HEK293T (cell line): ENCODE results near the gene TTC7B.

ENCODE experiments used
- CTCF ChIA-PET: fragments of 350-600 bp; formaldehyde crosslinking; extraction: SDS; loops from one replicate; lab custom pipeline; 2021; ENCODE audit warnings: antibody characterized with exemption, inconsistent platforms; lab: Yijun Ruan, JAX
- POLR2A ChIA-PET: fragments of 350-600 bp; formaldehyde crosslinking; extraction: SDS; loops from one replicate; lab custom pipeline; 2020; ENCODE audit warnings: antibody characterized with exemption, inconsistent platforms; lab: Yijun Ruan, JAX
- DNase-seq: peaks from one replicate; pipeline ENCODE4 v3.0.0; 2012; ENCODE audit warnings: mixed read lengths; ENCODE audit errors: extremely low spot score
- ARNT ChIP-seq: fragments of 450-650 bp; IDR thresholded peaks from 2 replicates; pipeline ENCODE4 v1.6.1; 2017; ENCODE audit warnings: mild to moderate bottlenecking
- BHLHE40 ChIP-seq: fragments of 450-650 bp; IDR thresholded peaks from 2 replicates; pipeline ENCODE4 v1.6.1; 2016; ENCODE audit warnings: mild to moderate bottlenecking, moderate library complexity, borderline replicate concordance
- CTBP1 ChIP-seq: fragments of 450-650 bp; IDR thresholded peaks from 2 replicates; pipeline ENCODE4 v1.6.1; 2016; ENCODE audit warnings: borderline replicate concordance
- ELF4 ChIP-seq: fragments of 450-650 bp; IDR thresholded peaks from 2 replicates; pipeline ENCODE4 v1.6.1; 2017; ENCODE audit warnings: antibody characterized with exemption
- FOXA1 ChIP-seq: fragments of 450-650 bp; IDR thresholded peaks from 2 replicates; pipeline ENCODE4 v1.6.1; 2016; ENCODE audit warnings: mild to moderate bottlenecking
- FOXK2 ChIP-seq: fragments of 450-650 bp; IDR thresholded peaks from 2 replicates; pipeline ENCODE4 v1.6.1; 2016; ENCODE audit warnings: mild to moderate bottlenecking
- FOXM1 ChIP-seq: fragments of 450-650 bp; IDR thresholded peaks from 2 replicates; pipeline ENCODE4 v1.6.1; 2017; ENCODE audit warnings: mild to moderate bottlenecking, borderline replicate concordance
- HDGF ChIP-seq: fragments of 450-650 bp; IDR thresholded peaks from 2 replicates; pipeline ENCODE4 v1.6.1; 2017; ENCODE audit warnings: antibody characterized with exemption, borderline replicate concordance
- L3MBTL2 ChIP-seq: fragments of 450-650 bp; conservative IDR thresholded peaks from 2 replicates; pipeline ENCODE4 v1.6.1; 2016; ENCODE audit warnings: mild to moderate bottlenecking
- LEF1 ChIP-seq: fragments of 450-650 bp; IDR thresholded peaks from 2 replicates; pipeline ENCODE4 v1.6.1; 2017; ENCODE audit warnings: mild to moderate bottlenecking, borderline replicate concordance
- NFRKB ChIP-seq: fragments of 450-650 bp; IDR thresholded peaks from 2 replicates; pipeline ENCODE4 v1.6.1; 2016; ENCODE audit warnings: mild to moderate bottlenecking, moderate library complexity
- PKNOX1 ChIP-seq: fragments of 450-650 bp; IDR thresholded peaks from 2 replicates; pipeline ENCODE4 v1.6.1; 2016
- SP1 ChIP-seq: fragments of 450-650 bp; IDR thresholded peaks from 2 replicates; pipeline ENCODE4 v1.6.1; 2017
- SUZ12 ChIP-seq: fragments of 450-650 bp; IDR thresholded peaks from 2 replicates; pipeline ENCODE4 v1.6.1; 2016; ENCODE audit warnings: mild to moderate bottlenecking
- TARDBP ChIP-seq: fragments of 450-650 bp; IDR thresholded peaks from 2 replicates; pipeline ENCODE4 v1.6.1; 2016
- ZNF384 ChIP-seq: fragments of 450-650 bp; IDR thresholded peaks from 2 replicates; pipeline ENCODE4 v1.6.1; 2016

The TTC7B gene

GRCh38 chr14:90693413-90693812 is 122.8 kb downstream of the TTC7B start:
- TF ChIP-seq TARDBP, result no peak
- TF ChIP-seq L3MBTL2, result no peak
- no peak for TF ChIP-seq ARNT
- no peak for TF ChIP-seq CTBP1
- no peak for TF ChIP-seq ELF4
- TF ChIP-seq NFRKB, result no peak
- TF ChIP-seq HDGF, result no peak
- TF ChIP-seq FOXK2, result no peak
- no peak for TF ChIP-seq FOXM1
- CTCF ChIA-PET, result no interaction called here
- POLR2A ChIA-PET, result no interaction called here
- no peak for DNase-seq

GRCh38 chr14:90692826-90693225 is 123.4 kb downstream of the TTC7B start:
- ChIA-PET POLR2A (no interaction called here), CTCF (no interaction called here)
- TF ChIP-seq ARNT (no peak), BHLHE40 (no peak), FOXA1 (no peak), FOXM1 (no peak), CTBP1 (no peak), SUZ12 (no peak), PKNOX1 (no peak), L3MBTL2 (no peak), ZNF384 (no peak), TARDBP (no peak), FOXK2 (no peak), SP1 (no peak), ELF4 (no peak), HDGF (no peak), NFRKB (no peak), LEF1 (no peak)
- DNase-seq, result no peak

- POLR2A ChIA-PET, result no interaction called here
- no peak for DNase-seq
- TF ChIP-seq BHLHE40 (no peak), TARDBP (no peak)
- CTCF ChIA-PET, result no interaction called here
Observed at GRCh38 chr14:90692061-90692460, 124.2 kb downstream of the TTC7B start.

DNA sequence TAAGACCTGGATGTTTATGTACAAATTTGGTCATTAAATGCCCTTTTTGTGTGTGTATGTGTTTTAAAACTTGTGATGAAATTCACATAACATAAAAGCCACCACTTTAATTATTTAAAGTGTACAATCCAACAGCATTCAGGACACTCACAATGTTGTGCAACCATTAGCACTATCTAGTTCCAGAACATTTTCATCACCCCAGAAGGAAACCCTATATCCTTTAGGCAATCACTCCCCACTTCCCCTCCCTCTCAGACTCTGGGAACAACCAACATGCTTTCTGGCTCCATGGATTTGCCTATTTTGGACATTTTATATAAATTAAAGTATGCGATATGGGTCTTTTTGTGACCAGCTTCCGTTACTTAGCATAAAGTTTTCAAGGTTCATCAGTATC is 124.6 kb downstream of the TTC7B start:
- ChIA-PET POLR2A (no interaction called here), CTCF (no interaction called here)
- TF ChIP-seq BHLHE40 (no peak), ARNT (no peak), CTBP1 (no peak), NFRKB (no peak), FOXM1 (no peak), LEF1 (no peak), SUZ12 (no peak), ELF4 (no peak), SP1 (no peak), FOXK2 (no peak), TARDBP (no peak), HDGF (no peak), L3MBTL2 (no peak), FOXA1 (no peak), PKNOX1 (no peak), ZNF384 (no peak)
- DNase-seq, result no peak

- no peak for TF ChIP-seq HDGF
- TF ChIP-seq TARDBP, result no peak
- TF ChIP-seq LEF1, result no peak
- no peak for TF ChIP-seq PKNOX1
- TF ChIP-seq FOXK2, result no peak
- TF ChIP-seq L3MBTL2, result no peak
- TF ChIP-seq ZNF384, result no peak
- no peak for TF ChIP-seq CTBP1
- no peak for TF ChIP-seq ELF4
- no peak for TF ChIP-seq ARNT
- TF ChIP-seq SP1, result no peak
- TF ChIP-seq FOXA1, result no peak
- no peak for TF ChIP-seq BHLHE40
- no peak for TF ChIP-seq SUZ12
- TF ChIP-seq FOXM1, result no peak
- no peak for TF ChIP-seq NFRKB
- ChIA-PET POLR2A (no interaction called here), CTCF (interaction anchor here (1.1 kb wide), 1 partner anchor 9 kb away, joined by 3 read pairs; no protein-coding TSS in a partner anchor)
- no peak for DNase-seq
Observed at GRCh38 chr14:90687680-90688079, 128.6 kb downstream of the TTC7B start.

DNA sequence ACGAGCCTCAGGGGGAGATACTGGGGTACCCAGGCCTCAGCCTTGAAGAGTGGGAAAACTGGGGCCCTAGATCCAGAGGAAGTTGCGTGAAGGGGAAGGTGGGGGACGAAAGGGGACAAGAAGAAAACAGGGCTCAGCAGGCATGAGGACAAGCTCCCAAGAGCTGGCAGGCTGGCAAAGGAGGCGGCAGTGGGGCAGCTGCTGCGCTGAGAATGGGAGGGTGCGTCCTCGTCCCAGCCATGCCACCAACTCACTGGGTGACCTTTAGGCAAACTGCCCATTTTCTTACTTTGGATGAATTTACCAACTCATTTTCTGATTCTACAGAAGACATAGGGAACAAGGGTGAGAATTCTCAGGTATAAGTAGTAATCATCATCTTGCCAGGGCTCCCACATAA is 133.6 kb downstream of the TTC7B start:
- ChIA-PET CTCF (no interaction called here), POLR2A (no interaction called here)
- no peak for TF ChIP-seq FOXA1
- TF ChIP-seq SUZ12, result no peak
- TF ChIP-seq ARNT, result no peak
- TF ChIP-seq FOXK2, result no peak
- TF ChIP-seq L3MBTL2, result no peak
- no peak for TF ChIP-seq CTBP1
- no peak for TF ChIP-seq SP1
- no peak for TF ChIP-seq LEF1
- DNase-seq, result no peak
